Measurements from ENCODE around the gene OSMR. TPM values are rescaled to one million over a fixed set of nuclear protein-coding genes. Genes with fewer than 3 reads are reported as not detected.

OSMR gene
- total RNA-seq, 1 donor from 2014 or later: 2.8 TPM

DNA sequence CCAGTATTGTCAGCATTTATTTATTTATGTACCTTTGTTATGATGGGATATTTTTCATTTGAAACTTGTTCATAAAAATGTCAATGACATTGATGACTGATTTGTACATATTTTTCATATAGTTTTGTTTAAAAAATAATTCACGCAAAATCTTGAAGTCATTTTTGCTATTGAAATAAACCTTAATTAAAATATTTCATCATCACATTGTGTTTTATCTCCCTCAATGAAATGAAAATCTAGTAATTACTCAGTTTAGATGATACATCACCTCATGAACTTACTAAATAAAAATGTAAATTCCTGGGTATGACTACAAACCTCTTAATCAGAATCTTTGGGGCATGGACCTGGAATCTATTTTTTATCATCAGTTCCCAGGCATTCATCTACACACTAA lies 89.6 kb downstream of the OSMR start:
- Mint-ChIP-seq H3K36me3 (ENCODE audit: low read depth) (peaks cover 3% of the 10 kb centered on the region), H3K4me3 (no peak overlapping the region), H3K4me1 (no peaks in the 10 kb centered on the region), H3K27me3 (ENCODE audit: low read depth) (no peaks in the 10 kb centered on the region), H3K27ac (ENCODE audit: unreplicated experiment) (no peak overlapping the region), H3K9me3 (no peaks in the 10 kb centered on the region)
- no peak for DNase-seq (ENCODE audit: low read depth, low spot score)
- TF ChIP-seq, protein P1, sequence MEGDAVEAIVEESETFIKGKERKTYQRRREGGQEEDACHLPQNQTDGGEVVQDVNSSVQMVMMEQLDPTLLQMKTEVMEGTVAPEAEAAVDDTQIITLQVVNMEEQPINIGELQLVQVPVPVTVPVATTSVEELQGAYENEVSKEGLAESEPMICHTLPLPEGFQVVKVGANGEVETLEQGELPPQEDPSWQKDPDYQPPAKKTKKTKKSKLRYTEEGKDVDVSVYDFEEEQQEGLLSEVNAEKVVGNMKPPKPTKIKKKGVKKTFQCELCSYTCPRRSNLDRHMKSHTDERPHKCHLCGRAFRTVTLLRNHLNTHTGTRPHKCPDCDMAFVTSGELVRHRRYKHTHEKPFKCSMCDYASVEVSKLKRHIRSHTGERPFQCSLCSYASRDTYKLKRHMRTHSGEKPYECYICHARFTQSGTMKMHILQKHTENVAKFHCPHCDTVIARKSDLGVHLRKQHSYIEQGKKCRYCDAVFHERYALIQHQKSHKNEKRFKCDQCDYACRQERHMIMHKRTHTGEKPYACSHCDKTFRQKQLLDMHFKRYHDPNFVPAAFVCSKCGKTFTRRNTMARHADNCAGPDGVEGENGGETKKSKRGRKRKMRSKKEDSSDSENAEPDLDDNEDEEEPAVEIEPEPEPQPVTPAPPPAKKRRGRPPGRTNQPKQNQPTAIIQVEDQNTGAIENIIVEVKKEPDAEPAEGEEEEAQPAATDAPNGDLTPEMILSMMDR (conservative IDR thresholded peaks at IDR 0.05): no peak

DNA sequence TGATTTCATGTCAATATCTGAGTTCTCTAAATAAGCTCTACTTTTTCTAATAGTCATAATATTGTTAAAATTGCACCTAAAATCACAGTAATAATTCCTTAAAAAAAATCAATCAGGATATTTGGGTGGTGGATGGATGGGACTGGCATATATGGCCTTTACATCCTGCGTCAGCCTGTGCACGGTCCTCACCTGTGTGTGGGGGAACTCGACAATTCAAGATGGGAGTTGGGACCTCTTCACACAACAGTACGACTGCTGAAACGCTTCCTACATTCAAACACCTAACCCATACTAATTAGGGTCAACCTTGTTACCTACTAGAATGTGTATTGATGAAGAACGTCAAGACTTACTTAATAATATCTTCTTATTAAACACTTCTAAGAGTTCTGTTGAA lies 90.5 kb downstream of the OSMR start:
- Mint-ChIP-seq H3K4me3 (no peak overlapping the region), H3K36me3 (ENCODE audit: low read depth) (peaks cover 3% of the 10 kb centered on the region), H3K4me1 (no peaks in the 10 kb centered on the region), H3K9me3 (no peaks in the 10 kb centered on the region), H3K27me3 (ENCODE audit: low read depth) (no peaks in the 10 kb centered on the region), H3K27ac (ENCODE audit: unreplicated experiment) (no peak overlapping the region)
- no peak for DNase-seq (ENCODE audit: low read depth, low spot score)
- TF ChIP-seq, protein P1 (conservative IDR thresholded peaks at IDR 0.05): no peak

DNA sequence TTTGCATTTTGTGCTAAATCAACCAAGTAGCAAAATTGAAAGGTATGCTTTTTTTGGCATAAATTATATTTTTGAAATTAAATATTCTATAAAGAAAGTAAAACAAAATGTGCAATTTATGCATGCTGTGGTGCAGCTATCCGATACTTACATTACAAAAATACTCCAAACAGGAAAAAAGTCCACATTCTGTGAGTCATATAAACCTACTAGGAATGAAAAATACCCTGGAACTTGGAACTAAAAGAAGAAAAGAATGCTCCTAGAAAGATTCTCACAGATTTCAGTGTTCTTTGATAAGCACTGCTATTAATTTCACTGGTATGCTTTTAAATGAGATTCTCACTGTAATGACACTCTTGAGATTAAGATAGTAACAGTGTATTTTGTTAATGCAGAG lies 92.6 kb downstream of the OSMR start:
- no peaks in the 10 kb centered on the region for H3K9me3 Mint-ChIP-seq
- no peak overlapping the region for H3K27ac Mint-ChIP-seq (ENCODE audit: unreplicated experiment)

DNA sequence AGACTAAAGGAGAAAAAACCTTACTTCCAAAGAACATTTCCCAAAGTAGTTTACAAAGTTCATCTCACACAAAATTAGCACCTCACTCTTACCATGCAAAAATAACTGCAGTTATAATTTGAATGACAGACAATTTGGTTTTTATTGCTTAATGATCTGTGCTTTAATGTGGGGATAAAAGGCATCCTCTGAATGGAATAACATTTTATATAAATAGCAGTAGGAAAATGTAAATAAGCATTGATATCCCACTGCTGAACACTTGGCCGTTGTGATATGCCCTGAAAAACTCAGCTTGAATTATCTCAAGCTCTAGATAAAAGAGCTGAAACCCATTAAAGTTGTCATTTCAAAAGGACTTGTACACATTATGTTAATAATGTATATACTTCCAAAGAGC lies 93.2 kb downstream of the OSMR start:
- Mint-ChIP-seq H3K27ac (ENCODE audit: unreplicated experiment) (no peak overlapping the region), H3K9me3 (no peaks in the 10 kb centered on the region), H3K4me1 (no peaks in the 10 kb centered on the region), H3K36me3 (ENCODE audit: low read depth) (peaks cover 6% of the 10 kb centered on the region), H3K4me3 (no peak overlapping the region), H3K27me3 (ENCODE audit: low read depth) (no peaks in the 10 kb centered on the region)
- TF ChIP-seq, protein P1 (conservative IDR thresholded peaks at IDR 0.05): no peak
- no peak for DNase-seq (ENCODE audit: low read depth, low spot score)

More for the DNA sequence above, 92.6 kb downstream of the OSMR start:
- Mint-ChIP-seq H3K36me3 (ENCODE audit: low read depth) (peaks cover 6% of the 10 kb centered on the region), H3K4me1 (no peaks in the 10 kb centered on the region), H3K4me3 (no peak overlapping the region), H3K27me3 (ENCODE audit: low read depth) (no peaks in the 10 kb centered on the region)
- TF ChIP-seq, protein P1 (conservative IDR thresholded peaks at IDR 0.05): no peak
- DNase-seq (ENCODE audit: low read depth, low spot score): no peak

DNA sequence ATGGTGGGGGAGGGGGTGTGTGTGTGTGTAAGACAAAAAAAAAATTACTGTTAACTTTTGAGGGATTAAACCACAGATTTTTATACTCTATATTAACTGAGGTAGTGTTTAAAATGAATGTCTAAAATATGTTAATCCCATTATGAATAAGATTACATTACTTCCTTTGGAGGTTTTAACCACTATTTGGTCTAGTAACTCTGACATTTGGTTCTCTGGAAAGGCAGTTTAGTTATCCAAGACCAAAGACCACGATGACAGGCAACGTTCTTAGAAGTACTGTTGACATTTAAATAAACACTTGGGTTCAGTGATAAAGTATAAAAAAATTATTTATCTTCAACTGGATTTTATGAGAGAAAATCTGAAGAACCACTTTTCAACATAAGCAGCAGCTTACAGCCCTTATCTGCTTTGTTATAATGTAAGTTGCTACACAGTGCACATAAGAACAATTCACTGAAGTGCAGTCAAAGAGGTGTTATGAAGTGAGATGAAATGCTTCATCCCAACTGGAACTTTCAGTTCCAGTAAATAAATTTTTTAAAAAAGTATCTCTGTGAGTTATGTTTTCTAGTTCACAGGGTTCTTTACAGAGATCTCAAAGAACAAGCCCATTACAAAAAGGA lies 94.5 kb downstream of the OSMR start:
- H3K27me3 Mint-ChIP-seq (ENCODE audit: low read depth): no peaks in the 10 kb centered on the region
- peaks cover 6% of the 10 kb centered on the region for H3K36me3 Mint-ChIP-seq (ENCODE audit: low read depth)
- H3K4me1 Mint-ChIP-seq: no peaks in the 10 kb centered on the region
- TF ChIP-seq, protein P1 (conservative IDR thresholded peaks at IDR 0.05): no peak
- H3K4me3 Mint-ChIP-seq: no peak overlapping the region
- H3K27ac Mint-ChIP-seq (ENCODE audit: unreplicated experiment): no peak overlapping the region
- DNase-seq (ENCODE audit: low read depth, low spot score): no peak
- H3K9me3 Mint-ChIP-seq: no peaks in the 10 kb centered on the region

All from neural crest cell (in vitro differentiated cells).